Esophagus muscularis mucosa (tissue), 3 donors: Measurements from ENCODE around the gene DMD.

Experiments
- POLR2A ChIP-seq: fragments of 450-650 bp; IDR thresholded peaks from one replicate; pipeline ENCODE4 v1.6.1; 2017; ENCODE audit warnings: antibody characterized with exemption, moderate library complexity, mild to moderate bottlenecking, low read depth
- TF ChIP-seq, protein P1 (sequence below), 3 experiments: fragments of 200-600 bp in 2 of 3; fragments of 450-650 bp in 1 of 3; sonication (generic) in 2 of 3; IDR thresholded peaks; one replicate each; pipeline ENCODE4 v1.5.1; 2017 to 2019; ENCODE audit warnings: antibody characterized with exemption in 3 of 3, mild to moderate bottlenecking in 2 of 3, moderate library complexity in 1 of 3

DNA sequence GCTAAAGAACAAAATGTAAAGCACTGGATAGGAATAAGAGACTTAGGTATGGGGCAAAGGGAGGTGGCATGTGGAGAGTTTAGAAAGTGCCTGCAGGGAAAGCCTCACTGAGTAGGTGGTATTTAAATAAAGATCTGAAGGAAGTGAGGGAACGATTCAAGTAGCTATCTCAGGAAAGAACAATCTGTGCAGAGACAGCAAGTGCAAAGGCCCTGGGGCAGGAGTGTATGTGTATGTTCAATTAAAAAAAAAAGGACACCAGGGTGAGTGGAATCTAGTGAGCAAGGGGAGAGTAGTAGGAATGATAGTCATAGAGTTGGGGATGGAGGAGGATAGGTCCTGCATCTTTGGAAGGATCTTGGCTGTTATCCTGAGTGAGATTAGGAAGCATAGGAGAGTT lies 1359.6 kb downstream of the DMD start:
- TF ChIP-seq, protein P1, sequence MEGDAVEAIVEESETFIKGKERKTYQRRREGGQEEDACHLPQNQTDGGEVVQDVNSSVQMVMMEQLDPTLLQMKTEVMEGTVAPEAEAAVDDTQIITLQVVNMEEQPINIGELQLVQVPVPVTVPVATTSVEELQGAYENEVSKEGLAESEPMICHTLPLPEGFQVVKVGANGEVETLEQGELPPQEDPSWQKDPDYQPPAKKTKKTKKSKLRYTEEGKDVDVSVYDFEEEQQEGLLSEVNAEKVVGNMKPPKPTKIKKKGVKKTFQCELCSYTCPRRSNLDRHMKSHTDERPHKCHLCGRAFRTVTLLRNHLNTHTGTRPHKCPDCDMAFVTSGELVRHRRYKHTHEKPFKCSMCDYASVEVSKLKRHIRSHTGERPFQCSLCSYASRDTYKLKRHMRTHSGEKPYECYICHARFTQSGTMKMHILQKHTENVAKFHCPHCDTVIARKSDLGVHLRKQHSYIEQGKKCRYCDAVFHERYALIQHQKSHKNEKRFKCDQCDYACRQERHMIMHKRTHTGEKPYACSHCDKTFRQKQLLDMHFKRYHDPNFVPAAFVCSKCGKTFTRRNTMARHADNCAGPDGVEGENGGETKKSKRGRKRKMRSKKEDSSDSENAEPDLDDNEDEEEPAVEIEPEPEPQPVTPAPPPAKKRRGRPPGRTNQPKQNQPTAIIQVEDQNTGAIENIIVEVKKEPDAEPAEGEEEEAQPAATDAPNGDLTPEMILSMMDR (IDR thresholded peaks at IDR 0.05): no peak
- TF ChIP-seq POLR2A: no peak
